Esophagus muscularis mucosa (tissue), 4 donors: Measurements from ENCODE around the gene MRPL21. TPM values are rescaled to one million over a fixed set of nuclear protein-coding genes. Genes with fewer than 3 reads are reported as not detected.
A peak's percentile ranks its signal among the peaks of the same experiment; 100 is the strongest.

ENCODE experiments used
- DNase-seq: peaks from one replicate; pipeline ENCODE4 v3.0.0-alpha.2; 2017; ENCODE audit errors: extremely low spot score
- H3K27ac ChIP-seq, 4 donors: fragments of 200-600 bp; sonication (generic); replicated peaks in 1 of 4; 1 replicate in 3 of 4; 2 replicates in 1 of 4; pipeline ENCODE4 v1.5.1; 2016 to 2019; ENCODE audit warnings: mild to moderate bottlenecking in 1 of 4
- H3K27me3 ChIP-seq, 4 donors: fragments of 200-600 bp; sonication (generic); one replicate each; pipeline versions ENCODE4 v1.5.1 to v1.6.0; 2016 to 2019
- H3K36me3 ChIP-seq, 4 donors: fragments of 200-600 bp; sonication (generic); one replicate each; pipeline ENCODE4 v1.5.1; 2016 to 2019
- H3K4me1 ChIP-seq, 4 donors: fragments of 200-600 bp; sonication (generic); one replicate each; pipeline ENCODE4 v1.5.1; 2016 to 2019
- H3K4me3 ChIP-seq, 4 donors: fragments of 200-600 bp; sonication (generic); 1 replicate in 2 of 4; 2 replicates in 2 of 4; pipeline ENCODE4 v1.5.1; 2016 to 2019; ENCODE audit warnings: mild to moderate bottlenecking in 4 of 4, moderate library complexity in 1 of 4
- H3K9me3 ChIP-seq, 4 donors: fragments of 200-600 bp; sonication (generic); 1 replicate in 3 of 4; 2 replicates in 1 of 4; pipeline ENCODE4 v1.5.1; 2016 to 2019
- EP300 ChIP-seq: sonication (generic); formaldehyde crosslinking; IDR thresholded peaks from one replicate; pipeline ENCODE4 v1.6.1; 2017; ENCODE audit warnings: antibody characterized with exemption
- POLR2A ChIP-seq: fragments of 450-650 bp; IDR thresholded peaks from one replicate; pipeline ENCODE4 v1.6.1; 2017; ENCODE audit warnings: antibody characterized with exemption, moderate library complexity, mild to moderate bottlenecking, low read depth
- POLR2AphosphoS5 ChIP-seq, 2 donors: sonication (generic); formaldehyde crosslinking; IDR thresholded peaks; one replicate each; pipeline ENCODE4 v1.6.1; 2017; ENCODE audit warnings: antibody characterized with exemption in 2 of 2
- WGBS: methylation state at CpG from one replicate; pipeline ENCODE4 v1.1.5; 2018; 5-methylcytosine and 5-hydroxymethylcytosine counted together
- intact Hi-C: fragments of 100-400 bp; cut with DNase I; formaldehyde crosslinking; loops from one replicate; pipeline ENCODE4 v1.15.1; 2023
- total RNA-seq, 4 donors: library from RNA; depleted of rRNA; stranded (reverse); fragments of >200 nt; gene quantifications; one replicate each; pipeline versions ENCODE4 v1.1.0 to v1.2.1, GENCODE V29; 2016
- TF ChIP-seq, protein P1 (sequence below), 3 experiments: fragments of 200-600 bp in 2 of 3; fragments of 450-650 bp in 1 of 3; sonication (generic) in 2 of 3; IDR thresholded peaks; one replicate each; pipeline ENCODE4 v1.5.1; 2017 to 2019; ENCODE audit warnings: antibody characterized with exemption in 3 of 3, mild to moderate bottlenecking in 2 of 3, moderate library complexity in 1 of 3

The MRPL21 gene
- 10 to 100 TPM; 47.2 to 66.2 (median 51.2) TPM for total RNA-seq

DNA sequence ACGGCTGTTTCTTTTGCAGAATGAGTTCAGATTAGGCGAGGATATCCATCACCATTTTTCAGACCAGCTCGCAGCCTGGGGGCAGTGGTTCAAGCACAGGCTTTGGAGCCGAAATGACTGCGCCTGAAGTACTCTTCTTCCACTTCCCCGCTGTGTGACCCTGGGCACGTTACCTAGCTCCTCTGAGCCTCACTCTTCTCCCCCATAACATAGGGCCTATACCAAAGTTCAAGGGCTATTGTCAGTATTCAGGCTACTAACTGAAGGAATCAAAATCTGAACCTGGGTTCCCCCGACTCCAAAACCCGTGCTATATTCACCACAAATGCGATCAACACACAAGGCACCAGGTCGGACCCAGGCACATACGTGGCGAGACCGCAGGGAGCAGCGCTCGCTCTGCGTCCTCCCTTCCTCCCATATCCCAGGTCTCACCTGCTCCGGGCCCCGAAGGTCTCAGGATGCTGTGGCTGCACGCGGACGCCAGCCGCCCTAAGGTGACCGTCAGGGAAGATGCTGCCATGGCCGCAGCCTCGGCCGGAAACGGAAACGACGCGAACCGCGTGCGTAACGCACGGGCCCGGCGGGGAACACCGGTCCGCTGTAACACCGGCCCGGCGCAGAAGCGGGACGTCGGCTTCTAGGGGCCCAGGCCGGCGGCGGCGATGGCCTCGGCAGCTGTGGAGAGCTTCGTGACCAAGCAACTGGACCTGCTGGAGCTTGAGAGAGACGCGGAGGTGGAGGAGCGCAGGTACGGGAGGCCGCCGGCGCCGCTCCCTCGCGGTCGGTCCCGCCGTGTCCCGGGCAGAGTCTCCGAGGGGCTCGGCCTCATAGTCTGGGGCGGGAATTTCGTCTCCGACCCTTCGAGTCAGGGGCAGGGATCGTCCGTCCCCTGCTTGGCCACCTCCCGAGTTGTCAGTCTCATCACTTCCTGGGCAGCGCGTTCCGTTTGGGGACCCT is at the start of gene MRPL21, which contains the start of gene IGHMBP2:
Gene MRPL21, minus strand, starts transcription at position 545 of the 960 bp plus-strand sequence. Its CDS starts 22 bp downstream, at position 523.
Gene IGHMBP2, plus strand, starts transcription at position 604 of the 960 bp plus-strand sequence. Its CDS starts 62 bp downstream, at position 666.
- WGBS = under 1% methylated on average over 33 of the region's 78 CpGs
- no peak for DNase-seq
- Histone ChIP-seq H3K36me3 (peaks cover 21 to 49% (median 36%) of the 10 kb centered on the region in 4 donors), H3K27ac (peak within 1 kb of the TSS; percentile 85 to 90 (median 90)), H3K27me3 (no peaks in the 10 kb centered on the region), H3K4me1 (peaks cover 26 to 39% (median 33%) of the 10 kb centered on the region in 4 donors), H3K4me3 (peak within 1 kb of the TSS; percentile 75 to 85 (median 78)), H3K9me3 (no peaks in the 10 kb centered on the region)
- TF ChIP-seq, protein P1, sequence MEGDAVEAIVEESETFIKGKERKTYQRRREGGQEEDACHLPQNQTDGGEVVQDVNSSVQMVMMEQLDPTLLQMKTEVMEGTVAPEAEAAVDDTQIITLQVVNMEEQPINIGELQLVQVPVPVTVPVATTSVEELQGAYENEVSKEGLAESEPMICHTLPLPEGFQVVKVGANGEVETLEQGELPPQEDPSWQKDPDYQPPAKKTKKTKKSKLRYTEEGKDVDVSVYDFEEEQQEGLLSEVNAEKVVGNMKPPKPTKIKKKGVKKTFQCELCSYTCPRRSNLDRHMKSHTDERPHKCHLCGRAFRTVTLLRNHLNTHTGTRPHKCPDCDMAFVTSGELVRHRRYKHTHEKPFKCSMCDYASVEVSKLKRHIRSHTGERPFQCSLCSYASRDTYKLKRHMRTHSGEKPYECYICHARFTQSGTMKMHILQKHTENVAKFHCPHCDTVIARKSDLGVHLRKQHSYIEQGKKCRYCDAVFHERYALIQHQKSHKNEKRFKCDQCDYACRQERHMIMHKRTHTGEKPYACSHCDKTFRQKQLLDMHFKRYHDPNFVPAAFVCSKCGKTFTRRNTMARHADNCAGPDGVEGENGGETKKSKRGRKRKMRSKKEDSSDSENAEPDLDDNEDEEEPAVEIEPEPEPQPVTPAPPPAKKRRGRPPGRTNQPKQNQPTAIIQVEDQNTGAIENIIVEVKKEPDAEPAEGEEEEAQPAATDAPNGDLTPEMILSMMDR (IDR thresholded peaks at IDR 0.05) = peak in 1 of 3 experiments; percentile 18
- TF ChIP-seq EP300 (no peak), POLR2A (peak; percentile 45), POLR2AphosphoS5 (IDR thresholded peaks at IDR 0.05) (peak; percentile 96)
- intact Hi-C loops = loop anchor here (2.0 kb wide), 1 partner anchor 185 kb away; no protein-coding TSS in a partner anchor

DNA sequence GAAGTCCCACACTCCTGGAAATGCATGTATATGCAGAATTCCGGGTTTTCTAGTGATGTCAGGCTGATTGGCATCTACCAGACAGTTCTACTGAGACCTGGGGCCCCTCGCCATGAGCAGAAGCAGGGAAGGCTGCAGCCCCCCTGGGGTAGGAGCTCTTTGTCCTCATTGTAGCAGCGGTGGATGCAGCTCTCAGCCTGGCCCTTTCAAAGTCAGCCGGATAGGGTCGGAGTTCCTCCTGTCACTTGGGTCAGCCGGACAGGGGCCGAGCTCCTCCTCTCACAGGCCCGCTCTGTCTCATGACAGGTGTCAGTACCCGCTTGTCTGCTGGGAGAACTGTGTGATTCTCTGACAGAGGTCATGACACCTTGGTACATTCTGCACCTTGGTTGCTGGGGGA is 47.1 kb upstream of the MRPL21 start:
- no peaks in the 10 kb centered on the region for H3K36me3 ChIP-seq
- H3K27ac ChIP-seq = peak overlapping the region; percentile 30 to 61 (median 60)
- peaks cover 11 to 51% (median 46%) of the 10 kb centered on the region in 4 donors for H3K4me1 ChIP-seq
- H3K9me3 ChIP-seq = no peaks in the 10 kb centered on the region
- DNase-seq = no peak
- H3K4me3 ChIP-seq = no peak overlapping the region
- TF ChIP-seq, protein P1 (IDR thresholded peaks at IDR 0.05) = no peak
- TF ChIP-seq EP300 (no peak), POLR2A (no peak), POLR2AphosphoS5 (IDR thresholded peaks at IDR 0.05) (no peak)
- 87% methylated on average over 9 of the region's 9 CpGs for WGBS
- intact Hi-C loops = no loop called here
- H3K27me3 ChIP-seq = no peaks in the 10 kb centered on the region

DNA sequence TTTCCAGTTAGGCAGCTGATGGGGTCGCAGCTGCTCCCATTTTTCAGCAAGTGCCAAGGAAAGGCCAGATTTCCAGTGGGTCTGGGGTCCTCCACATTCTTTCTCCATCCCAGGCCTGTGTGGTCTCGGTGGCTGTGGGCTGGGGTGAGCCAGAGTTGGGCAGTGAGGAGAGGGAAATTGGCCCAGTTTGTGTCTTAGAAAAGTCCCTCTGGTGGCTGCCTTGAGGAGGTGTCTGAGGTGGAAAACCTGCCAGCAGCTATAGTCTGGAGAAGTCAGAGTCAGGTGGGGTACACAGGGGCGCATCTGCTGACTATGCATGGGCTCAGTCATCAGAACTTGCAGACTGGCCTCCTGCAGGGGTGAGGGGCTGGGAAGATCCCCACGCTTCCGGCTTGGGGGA is 46.6 kb upstream of the MRPL21 start:
- 74% methylated on average over 5 of the region's 5 CpGs for WGBS
- TF ChIP-seq, protein P1 (IDR thresholded peaks at IDR 0.05) = peak; percentile 34 to 54 (median 52)
- no peak for TF ChIP-seq EP300
- Histone ChIP-seq H3K36me3 (no peaks in the 10 kb centered on the region), H3K4me3 (no peak overlapping the region), H3K27me3 (no peaks in the 10 kb centered on the region), H3K4me1 (peaks cover 12 to 49% (median 45%) of the 10 kb centered on the region in 4 donors), H3K27ac (peak overlapping the region; percentile 59 to 94 (median 60)), H3K9me3 (no peaks in the 10 kb centered on the region)
- no peak for DNase-seq
- intact Hi-C loops = no loop called here

DNA sequence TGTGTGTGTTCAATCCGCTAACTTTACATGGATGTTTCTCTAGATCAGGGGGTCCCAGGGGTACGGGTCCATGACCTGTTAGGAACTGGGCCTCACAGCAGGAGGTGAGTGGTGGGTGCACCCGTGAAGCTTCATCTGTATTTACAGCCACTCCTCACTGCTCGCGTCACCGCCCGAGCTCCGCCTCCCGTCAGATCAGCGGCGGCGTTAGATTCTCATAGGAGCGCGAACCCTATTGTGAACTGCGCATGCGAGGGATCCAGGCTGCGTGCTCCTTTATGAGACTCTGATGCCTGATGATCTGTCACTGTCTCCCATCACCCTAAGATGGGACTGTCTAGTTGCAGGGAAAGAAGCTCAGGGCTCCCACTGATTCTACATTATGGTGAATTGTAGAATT is 45.3 kb upstream of the MRPL21 start:
- intact Hi-C loops = loop anchor here (5.0 kb wide), 1 partner anchor 53 kb away; no protein-coding TSS in a partner anchor
- Histone ChIP-seq H3K4me1 (peaks cover 9 to 56% (median 47%) of the 10 kb centered on the region in 4 donors), H3K9me3 (no peaks in the 10 kb centered on the region), H3K27ac (peak overlapping the region; percentile 25 to 94 (median 76)), H3K27me3 (no peaks in the 10 kb centered on the region), H3K36me3 (no peaks in the 10 kb centered on the region), H3K4me3 (no peak overlapping the region)
- no peak for DNase-seq
- 95% methylated on average over 17 of the region's 17 CpGs for WGBS
- TF ChIP-seq, protein P1 (IDR thresholded peaks at IDR 0.05) = no peak
- no peak for TF ChIP-seq EP300
- no peak for TF ChIP-seq POLR2AphosphoS5 (IDR thresholded peaks at IDR 0.05)
- TF ChIP-seq POLR2A = no peak
